ENCODE data around the gene OCA2.

GRCh38 chr15:28104326-28104725, 5.2 kb upstream of the OCA2 start:
- no peak for TF ChIP-seq CTCF (IDR thresholded peaks at IDR 0.05)
- no peak for TF ChIP-seq EP300 (IDR thresholded peaks at IDR 0.05)
